Testis (tissue), 2 donors: ENCODE results near the gene SRXN1.

Experiments
- POLR2A ChIP-seq: fragments of 450-650 bp; IDR thresholded peaks from one replicate; pipeline ENCODE4 v1.6.1; 2017; ENCODE audit warnings: antibody characterized with exemption, mild to moderate bottlenecking, moderate library complexity
- TF ChIP-seq, protein P1 (sequence below), 3 experiments: fragments of 450-650 bp in 2 of 3; fragments of 200-600 bp in 1 of 3; sonication (generic) in 1 of 3; IDR thresholded peaks; one replicate each; pipeline ENCODE4 v1.5.1; 2016 to 2019; ENCODE audit warnings: antibody characterized with exemption in 3 of 3, mild to moderate bottlenecking in 2 of 3, moderate library complexity in 1 of 3

DNA sequence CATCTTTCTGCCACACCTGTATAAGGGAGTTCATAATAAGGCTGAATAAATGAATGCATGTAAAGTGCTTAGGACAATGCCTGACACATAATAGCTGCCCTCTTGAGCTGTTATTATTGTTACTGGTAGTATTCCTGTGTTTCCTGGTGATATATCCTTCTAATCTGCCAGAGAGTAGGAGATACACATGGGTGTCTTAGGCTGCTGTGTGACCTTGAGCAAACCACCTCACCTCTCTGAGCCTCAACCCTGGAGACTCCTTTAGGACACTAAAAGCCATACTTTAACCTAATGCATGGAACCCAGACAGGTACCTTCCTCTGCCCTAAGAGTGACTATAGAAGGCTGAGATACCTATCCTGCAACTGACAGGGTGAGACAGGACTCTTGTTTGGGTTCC, 15.1 kb upstream of the SRXN1 start:
- TF ChIP-seq, protein P1, sequence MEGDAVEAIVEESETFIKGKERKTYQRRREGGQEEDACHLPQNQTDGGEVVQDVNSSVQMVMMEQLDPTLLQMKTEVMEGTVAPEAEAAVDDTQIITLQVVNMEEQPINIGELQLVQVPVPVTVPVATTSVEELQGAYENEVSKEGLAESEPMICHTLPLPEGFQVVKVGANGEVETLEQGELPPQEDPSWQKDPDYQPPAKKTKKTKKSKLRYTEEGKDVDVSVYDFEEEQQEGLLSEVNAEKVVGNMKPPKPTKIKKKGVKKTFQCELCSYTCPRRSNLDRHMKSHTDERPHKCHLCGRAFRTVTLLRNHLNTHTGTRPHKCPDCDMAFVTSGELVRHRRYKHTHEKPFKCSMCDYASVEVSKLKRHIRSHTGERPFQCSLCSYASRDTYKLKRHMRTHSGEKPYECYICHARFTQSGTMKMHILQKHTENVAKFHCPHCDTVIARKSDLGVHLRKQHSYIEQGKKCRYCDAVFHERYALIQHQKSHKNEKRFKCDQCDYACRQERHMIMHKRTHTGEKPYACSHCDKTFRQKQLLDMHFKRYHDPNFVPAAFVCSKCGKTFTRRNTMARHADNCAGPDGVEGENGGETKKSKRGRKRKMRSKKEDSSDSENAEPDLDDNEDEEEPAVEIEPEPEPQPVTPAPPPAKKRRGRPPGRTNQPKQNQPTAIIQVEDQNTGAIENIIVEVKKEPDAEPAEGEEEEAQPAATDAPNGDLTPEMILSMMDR (IDR thresholded peaks at IDR 0.05), result no peak
- TF ChIP-seq POLR2A, result no peak
